HepG2 (cell line): ENCODE measurements around the gene DNAJC8. TPM values are rescaled to one million over a fixed set of nuclear protein-coding genes. Genes with fewer than 3 reads are reported as not detected.

ENCODE experiments used
- ELF1 ChIP-seq: sonication (generic); formaldehyde crosslinking; IDR thresholded peaks from 2 replicates; pipeline ENCODE4 v1.4.0; 2020; ENCODE audit warnings: missing genetic modification reagents
- NFYB ChIP-seq: sonication (generic); formaldehyde crosslinking; IDR thresholded peaks from 2 replicates; pipeline ENCODE4 v1.4.0; 2020; ENCODE audit warnings: missing genetic modification reagents
- PATZ1 ChIP-seq: sonication (generic); formaldehyde crosslinking; IDR thresholded peaks from 2 replicates; pipeline ENCODE4 v1.4.0; 2020; ENCODE audit warnings: missing genetic modification reagents
- PAXIP1 ChIP-seq: sonication (generic); formaldehyde crosslinking; conservative IDR thresholded peaks from 2 replicates; pipeline ENCODE4 v1.4.0; 2020; ENCODE audit warnings: mild to moderate bottlenecking, missing genetic modification reagents, moderate library complexity
- RXRB ChIP-seq: IDR thresholded peaks from 2 replicates; pipeline ENCODE4 v1.6.1; 2016; ENCODE audit warnings: borderline replicate concordance, missing genetic modification reagents, missing compliant biosample characterization
- SAP130 ChIP-seq: IDR thresholded peaks from 2 replicates; pipeline ENCODE4 v1.6.1; 2016; ENCODE audit warnings: low read depth
- TEAD2 ChIP-seq: sonication (generic); formaldehyde crosslinking; IDR thresholded peaks from 2 replicates; pipeline ENCODE4 v1.9.0; 2021; ENCODE audit warnings: missing genetic modification reagents
- THRA ChIP-seq: sonication (generic); formaldehyde crosslinking; IDR thresholded peaks from 2 replicates; pipeline ENCODE4 v1.4.0; 2020; ENCODE audit warnings: missing genetic modification reagents, borderline replicate concordance
- ZFP37 ChIP-seq: sonication (generic); formaldehyde crosslinking; IDR thresholded peaks from 2 replicates; pipeline ENCODE4 v1.4.0; 2020; ENCODE audit warnings: missing genetic modification reagents, borderline replicate concordance
- ZNF331 ChIP-seq: sonication (generic); formaldehyde crosslinking; IDR thresholded peaks from 2 replicates; pipeline ENCODE4 v1.4.0; 2020; ENCODE audit warnings: missing genetic modification reagents
- ZNF44 ChIP-seq: sonication (generic); formaldehyde crosslinking; IDR thresholded peaks from 2 replicates; pipeline ENCODE4 v1.5.1; 2020; ENCODE audit warnings: mild to moderate bottlenecking, missing genetic modification reagents
- ZNF687 ChIP-seq: sonication (generic); formaldehyde crosslinking; IDR thresholded peaks from 2 replicates; pipeline ENCODE4 v1.5.1; 2020; ENCODE audit warnings: mild to moderate bottlenecking, missing genetic modification reagents, moderate library complexity
- polyA plus RNA-seq, 8 experiments: library from polyadenylated mRNA; depleted of rRNA in 3 of 8; stranded (reverse) in 7 of 8; unstranded in 1 of 8; fragments of >200 nt; fragmentation: Illumina TruSeq in 4 of 8; extraction: Trizol in 4 of 8; gene quantifications; 2 replicates each; pipeline versions ENCODE4 v1.2.1 to v1.2.3, GENCODE V29; 2011 to 2016; ENCODE audit warnings: low read depth in 4 of 8, missing spikeins in 1 of 8, mixed read lengths in 1 of 8; ENCODE audit not compliant: insufficient read depth in 1 of 8
- total RNA-seq, 5 experiments: library from RNA; depleted of rRNA; stranded (reverse); fragments of >200 nt; fragmentation: Illumina TruSeq; extraction: Trizol; gene quantifications; 2 replicates each; pipeline ENCODE4 v1.2.3, GENCODE V29; 2016; ENCODE audit warnings: low read depth in 1 of 5

DNAJC8 gene
- total and polyA plus RNA-seq, 2 of the 13 experiments (the other 11 are each of a cell fraction or from before 2014, with no cell fraction given) = 54.5 to 126 TPM

GRCh38 chr1:28193701-28194161 lies 39.1 kb downstream of the DNAJC8 start (continued):
- TF ChIP-seq PATZ1 (CRISPR knock-in tag) (peak; percentile 50; the same call in 1 of the 2 replicates), TEAD2 (no peak), ZFP37 (CRISPR knock-in tag) (no peak), ZNF44 (CRISPR knock-in tag) (no peak), ZNF687 (peak; percentile 64), ZNF331 (CRISPR knock-in tag) (0 out of 2 replicates have a peak, but pooled peaks have one; percentile 28), RXRB (CRISPR knock-in tag) (peak; percentile 50; the same call in 1 of the 2 replicates), SAP130 (CRISPR knock-in tag) (peak; percentile 31), PAXIP1 (0 out of 2 replicates have a peak, but pooled peaks have one; percentile 22), NFYB (peak; percentile 44), THRA (CRISPR knock-in tag) (peak; percentile 54; the same call in 1 of the 2 replicates), ELF1 (CRISPR knock-in tag) (0 out of 2 replicates have a peak, but pooled peaks have one; percentile 29)
- TF ChIP-seq, all 625 proteins: peak for 15
